Measurements from ENCODE around the gene PTPN7. TPM values are rescaled to one million over a fixed set of nuclear protein-coding genes. Genes with fewer than 3 reads are reported as not detected.

The PTPN7 gene
- total and polyA plus RNA-seq, 2 experiments from 2014 or later = 0.41 TPM; not detected in 1

DNA sequence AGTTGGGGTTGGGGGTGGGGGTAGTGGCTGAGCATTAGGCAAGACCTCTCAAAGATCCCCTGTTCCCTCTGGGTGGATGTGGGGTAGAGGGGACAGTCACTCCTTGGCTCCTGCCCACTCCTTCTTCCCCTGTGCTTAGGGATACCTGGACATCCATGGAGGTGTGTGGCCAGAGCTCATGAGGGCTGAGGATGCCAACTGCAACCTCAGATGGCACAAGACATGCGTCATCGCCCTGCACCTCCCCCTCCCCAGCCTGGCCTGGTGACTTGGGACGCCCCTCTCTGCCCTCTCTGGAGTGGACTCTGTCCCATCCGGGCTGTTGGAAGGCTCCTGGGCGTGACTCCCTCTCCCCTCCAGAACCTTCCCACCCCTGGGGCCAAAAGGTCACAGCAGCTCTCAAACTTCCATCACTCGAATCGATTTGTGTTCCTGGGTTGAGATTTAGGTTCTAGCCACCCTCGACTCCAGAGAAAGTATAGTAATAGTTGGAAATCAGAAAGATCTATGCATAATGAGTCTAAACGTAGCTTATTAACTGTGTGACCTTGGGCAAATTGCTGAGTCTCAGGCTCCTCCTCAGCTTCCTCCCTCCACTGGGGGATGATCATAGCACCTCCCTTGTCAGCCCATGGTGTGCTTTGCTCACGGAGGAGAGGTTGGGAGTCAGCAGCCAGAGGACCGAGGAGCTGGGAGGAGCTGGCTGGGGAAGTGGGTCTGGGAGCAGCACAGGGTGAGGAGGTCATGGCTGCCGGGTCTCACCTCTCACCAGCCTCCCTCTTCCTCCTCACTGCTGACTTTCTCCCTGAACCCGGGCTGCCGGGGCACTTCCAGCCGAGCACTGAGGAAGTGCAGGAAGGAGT lies 2.2 kb upstream of the PTPN7 start:
- Histone ChIP-seq H3K9me3 (ENCODE audit: low read depth) (no peaks in the 10 kb centered on the region), H3K27ac (no peak overlapping the region), H3K27me3 (no peaks in the 10 kb centered on the region), H4K20me1 (ENCODE audit: insufficient read depth, poor library complexity, severe bottlenecking) (no peaks in the 10 kb centered on the region), H3K36me3 (replicated peaks; ENCODE audit: insufficient read depth, low read depth) (no peaks in the 10 kb centered on the region), H3K9me2 (replicated peaks; ENCODE audit: insufficient read depth) (no peaks in the 10 kb centered on the region), H2AFZ (no peak overlapping the region), H3K4me3 (no peak overlapping the region), H3K4me1 (ENCODE audit: insufficient read depth) (peaks cover 4% of the 10 kb centered on the region), H3K79me2 (no peaks in the 10 kb centered on the region), H3K4me2 (no peak overlapping the region)
- TF ChIP-seq EZH2phosphoT487 (IDR thresholded peaks at IDR 0.05; ENCODE audit: low read depth, severe bottlenecking, unreplicated experiment) (no peak), EZH2 (IDR thresholded peaks at IDR 0.05; ENCODE audit: borderline replicate concordance) (no peak)
- TF ChIP-seq, protein P1, sequence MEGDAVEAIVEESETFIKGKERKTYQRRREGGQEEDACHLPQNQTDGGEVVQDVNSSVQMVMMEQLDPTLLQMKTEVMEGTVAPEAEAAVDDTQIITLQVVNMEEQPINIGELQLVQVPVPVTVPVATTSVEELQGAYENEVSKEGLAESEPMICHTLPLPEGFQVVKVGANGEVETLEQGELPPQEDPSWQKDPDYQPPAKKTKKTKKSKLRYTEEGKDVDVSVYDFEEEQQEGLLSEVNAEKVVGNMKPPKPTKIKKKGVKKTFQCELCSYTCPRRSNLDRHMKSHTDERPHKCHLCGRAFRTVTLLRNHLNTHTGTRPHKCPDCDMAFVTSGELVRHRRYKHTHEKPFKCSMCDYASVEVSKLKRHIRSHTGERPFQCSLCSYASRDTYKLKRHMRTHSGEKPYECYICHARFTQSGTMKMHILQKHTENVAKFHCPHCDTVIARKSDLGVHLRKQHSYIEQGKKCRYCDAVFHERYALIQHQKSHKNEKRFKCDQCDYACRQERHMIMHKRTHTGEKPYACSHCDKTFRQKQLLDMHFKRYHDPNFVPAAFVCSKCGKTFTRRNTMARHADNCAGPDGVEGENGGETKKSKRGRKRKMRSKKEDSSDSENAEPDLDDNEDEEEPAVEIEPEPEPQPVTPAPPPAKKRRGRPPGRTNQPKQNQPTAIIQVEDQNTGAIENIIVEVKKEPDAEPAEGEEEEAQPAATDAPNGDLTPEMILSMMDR (IDR thresholded peaks at IDR 0.05; ENCODE audit: poor library complexity) = no peak
- DNase-seq (ENCODE audit: low spot score) = no peak
- WGBS (ENCODE audit: low lambda C conversion rate, missing lambda C conversion rate) = 64% methylated on average over 15 of the region's 15 CpGs

DNA sequence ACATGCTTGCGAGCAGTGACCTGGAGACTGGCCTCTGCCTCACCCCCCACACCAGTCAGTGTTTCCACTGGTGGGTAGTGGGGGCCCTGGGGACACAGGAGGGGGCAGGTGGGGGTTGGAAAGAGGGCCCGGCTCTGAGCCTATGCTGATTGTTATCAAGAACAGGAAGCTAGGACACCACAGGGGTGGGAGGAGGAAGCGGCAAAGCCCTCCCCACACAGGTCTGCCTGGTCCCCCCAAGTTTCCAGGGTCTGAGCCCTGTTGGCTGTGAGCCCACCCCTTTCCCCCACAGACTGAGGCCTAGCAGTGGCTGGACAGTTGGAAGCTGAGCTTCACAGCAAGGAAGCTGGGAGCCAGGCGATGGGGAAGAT lies 1.6 kb upstream of the PTPN7 start:
- H3K9me2 ChIP-seq (replicated peaks; ENCODE audit: insufficient read depth) = no peaks in the 10 kb centered on the region
- WGBS (ENCODE audit: low lambda C conversion rate, missing lambda C conversion rate) = 89% methylated on average over 3 of the region's 4 CpGs
- no peak for DNase-seq (ENCODE audit: low spot score)
- no peaks in the 10 kb centered on the region for H3K79me2 ChIP-seq
- no peaks in the 10 kb centered on the region for H3K4me1 ChIP-seq (ENCODE audit: insufficient read depth)
- H3K27ac ChIP-seq = no peak overlapping the region
- H2AFZ ChIP-seq = no peak overlapping the region
- TF ChIP-seq EZH2phosphoT487 (IDR thresholded peaks at IDR 0.05; ENCODE audit: low read depth, severe bottlenecking, unreplicated experiment) = no peak
- no peak for TF ChIP-seq EZH2 (IDR thresholded peaks at IDR 0.05; ENCODE audit: borderline replicate concordance)
- TF ChIP-seq, protein P1 (IDR thresholded peaks at IDR 0.05; ENCODE audit: poor library complexity) = no peak
- no peak overlapping the region for H3K4me2 ChIP-seq
- no peak overlapping the region for H3K4me3 ChIP-seq
- H3K36me3 ChIP-seq (replicated peaks; ENCODE audit: insufficient read depth, low read depth) = no peaks in the 10 kb centered on the region
- H4K20me1 ChIP-seq (ENCODE audit: insufficient read depth, poor library complexity, severe bottlenecking) = no peaks in the 10 kb centered on the region
- no peaks in the 10 kb centered on the region for H3K9me3 ChIP-seq (ENCODE audit: low read depth)
- H3K27me3 ChIP-seq = no peaks in the 10 kb centered on the region

DNA sequence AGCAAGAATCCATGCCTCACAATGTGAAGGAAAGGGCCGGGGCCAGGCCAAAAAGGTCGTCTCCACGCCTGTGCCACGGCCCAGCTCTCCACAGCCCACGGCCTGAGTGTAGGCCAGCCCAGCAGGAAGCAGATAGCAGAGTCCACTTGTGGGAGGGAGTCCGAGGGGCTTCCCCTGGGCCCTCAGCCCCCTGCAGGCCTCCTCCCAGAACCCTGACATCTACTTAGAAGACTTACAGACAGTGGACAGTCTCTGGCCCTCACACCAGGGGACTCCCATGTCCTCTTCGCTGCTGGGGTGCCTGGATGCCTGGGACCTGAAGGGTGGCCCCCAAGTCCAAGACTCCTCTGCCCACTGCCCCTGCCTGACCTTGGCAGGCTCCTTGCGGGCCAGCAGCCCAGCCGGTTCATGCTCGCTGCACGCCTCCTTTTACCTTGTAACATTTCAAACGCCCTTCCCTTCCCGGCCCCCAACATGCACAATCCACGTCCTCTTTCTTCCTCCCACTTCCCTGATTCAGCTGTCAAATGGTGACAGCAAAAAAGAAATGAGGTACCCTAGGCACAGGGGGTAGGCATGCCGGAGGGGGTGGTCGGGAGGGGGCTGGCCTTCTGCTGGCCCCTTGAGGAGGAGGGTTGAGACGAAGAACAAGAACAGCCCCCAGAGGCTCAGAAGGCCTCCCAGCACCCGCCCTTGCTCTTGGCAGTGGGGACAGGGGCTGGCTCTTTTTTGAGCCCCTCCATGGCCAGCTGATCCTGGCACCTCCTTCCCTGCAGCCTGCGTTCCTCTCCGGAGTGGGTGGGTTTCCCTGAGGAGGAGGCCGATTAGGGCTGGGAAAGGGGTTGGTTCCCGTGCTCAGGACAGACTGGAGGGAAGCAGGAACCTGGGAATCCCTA lies 997 bp upstream of the PTPN7 start:
- Histone ChIP-seq H3K4me2 (no peak overlapping the region), H4K20me1 (ENCODE audit: insufficient read depth, poor library complexity, severe bottlenecking) (no peaks in the 10 kb centered on the region), H3K27me3 (no peaks in the 10 kb centered on the region), H3K4me3 (no peak overlapping the region), H3K36me3 (replicated peaks; ENCODE audit: insufficient read depth, low read depth) (no peaks in the 10 kb centered on the region), H2AFZ (no peak overlapping the region), H3K27ac (no peak overlapping the region), H3K79me2 (no peaks in the 10 kb centered on the region), H3K9me3 (ENCODE audit: low read depth) (no peaks in the 10 kb centered on the region), H3K9me2 (replicated peaks; ENCODE audit: insufficient read depth) (no peaks in the 10 kb centered on the region), H3K4me1 (ENCODE audit: insufficient read depth) (no peaks in the 10 kb centered on the region)
- DNase-seq (ENCODE audit: low spot score) = no peak
- TF ChIP-seq EZH2 (IDR thresholded peaks at IDR 0.05; ENCODE audit: borderline replicate concordance) (no peak), EZH2phosphoT487 (IDR thresholded peaks at IDR 0.05; ENCODE audit: low read depth, severe bottlenecking, unreplicated experiment) (no peak)
- TF ChIP-seq, protein P1 (IDR thresholded peaks at IDR 0.05; ENCODE audit: poor library complexity) = no peak
- WGBS (ENCODE audit: low lambda C conversion rate, missing lambda C conversion rate) = 81% methylated on average over 22 of the region's 22 CpGs
